ENCODE results near the gene LINGO1.

LINGO1 gene

GRCh38 chr15:77657634-77658238, 25.0 kb upstream of the LINGO1 start:
- no peak for DNase-seq (ENCODE audit: extremely low read depth in 1 of 2, low read depth in 1 of 2)

DNA sequence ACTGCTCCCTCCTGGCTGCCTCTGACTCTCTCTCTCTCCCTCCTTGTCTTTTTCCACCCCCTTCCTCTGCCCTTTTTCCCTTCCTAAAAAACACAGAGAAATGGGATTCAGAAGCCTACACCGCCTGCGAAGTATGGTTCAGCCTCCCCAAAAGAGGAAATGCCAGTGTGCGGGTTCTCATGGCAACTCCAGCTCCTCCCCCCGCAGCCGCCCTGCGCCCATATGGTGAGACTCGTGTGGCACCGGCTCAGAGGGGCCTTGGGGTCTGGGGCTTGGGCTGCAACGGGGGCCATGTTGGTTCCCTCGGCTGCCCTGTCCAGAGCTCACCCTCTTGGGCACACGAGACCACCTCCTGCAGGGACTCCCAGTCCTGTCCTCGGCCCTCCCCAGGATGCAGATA, 23.6 kb upstream of the LINGO1 start:
- no peak for DNase-seq (ENCODE audit: extremely low read depth in 1 of 2, low read depth in 1 of 2)

- DNase-seq (ENCODE audit: extremely low read depth in 1 of 2, low read depth in 1 of 2), result no peak
These were observed 22.3 kb upstream of the LINGO1 start for GRCh38 chr15:77654975-77655374.

DNA sequence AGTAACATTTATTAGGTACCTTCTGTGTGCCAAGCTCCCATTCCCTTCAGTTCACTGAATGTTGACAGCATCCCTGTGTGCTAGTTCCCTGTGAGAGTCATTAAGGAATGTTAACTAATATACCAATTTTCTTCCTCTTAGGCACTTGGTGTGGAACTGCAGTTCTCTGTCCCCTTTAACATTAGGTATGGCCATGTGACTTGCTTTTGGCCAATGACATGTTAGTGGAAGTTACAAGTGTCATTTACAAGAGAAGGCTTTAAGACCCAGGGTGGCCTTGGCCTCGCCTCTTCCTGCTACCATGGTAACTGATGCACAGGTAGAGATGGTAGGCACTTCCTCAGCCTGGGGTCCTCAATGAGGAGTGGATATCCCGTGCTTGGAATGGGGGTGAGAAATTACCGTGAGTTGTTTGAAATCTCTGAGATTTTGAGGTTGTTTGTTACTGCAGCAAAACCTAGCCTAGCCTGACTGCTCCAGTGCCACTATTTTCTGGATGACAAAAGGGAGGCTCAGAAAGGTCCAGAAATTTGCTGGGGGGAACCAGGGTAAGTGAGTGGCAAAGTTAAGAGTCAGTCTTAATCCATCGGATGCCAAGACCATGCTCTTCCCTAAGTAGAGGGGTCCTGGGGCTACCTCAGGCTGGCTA, 21.2 kb upstream of the LINGO1 start:
- DNase-seq (ENCODE audit: extremely low read depth in 1 of 2, low read depth in 1 of 2), result no peak

DNA sequence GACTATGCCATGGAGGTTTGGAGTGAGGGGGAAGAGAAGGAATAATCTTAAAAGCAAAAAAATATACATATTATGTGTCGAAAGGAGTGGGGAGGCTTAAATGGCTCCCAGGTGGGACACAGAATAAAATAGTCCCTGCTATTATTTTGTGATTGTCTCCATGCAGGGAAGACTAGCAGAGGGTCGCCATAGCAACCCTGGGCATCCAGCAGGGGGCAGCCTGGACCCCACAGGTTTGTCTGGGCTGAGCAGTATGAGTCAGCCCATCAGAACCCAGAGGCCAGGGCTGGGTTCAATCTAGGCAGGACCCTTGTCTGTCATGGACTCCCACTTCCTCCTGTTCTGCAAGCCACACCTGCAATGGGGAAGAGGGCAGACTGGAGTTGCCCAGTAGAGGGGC, 17.6 kb upstream of the LINGO1 start:
- peak in 1 of 2 donors; percentile 11 for DNase-seq (ENCODE audit: extremely low read depth in 1 of 2, low read depth in 1 of 2)

DNA sequence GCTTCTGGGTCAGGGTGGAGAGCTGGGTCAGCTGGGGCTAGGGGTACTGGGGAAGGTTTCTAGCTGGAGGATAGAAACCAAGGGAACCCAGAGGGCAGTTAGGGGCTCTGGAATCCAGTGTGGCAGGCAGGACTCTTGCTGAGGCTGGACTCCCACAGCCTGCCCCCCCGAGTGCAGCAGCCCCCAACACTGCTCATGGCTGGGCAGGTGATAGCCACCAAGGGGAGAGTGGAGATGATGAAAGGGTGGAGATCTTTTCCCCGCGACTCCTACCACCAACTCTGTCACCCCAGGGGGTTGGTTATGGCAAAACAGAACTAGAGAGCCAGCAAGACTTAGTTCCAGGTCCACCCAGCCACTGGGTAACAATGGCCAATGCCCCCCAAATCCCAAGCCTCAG, 16.9 kb upstream of the LINGO1 start:
- DNase-seq (ENCODE audit: extremely low read depth in 1 of 2, low read depth in 1 of 2), result no peak

- no peak for DNase-seq (ENCODE audit: extremely low read depth in 1 of 2, low read depth in 1 of 2)
These were observed 16.3 kb upstream of the LINGO1 start for GRCh38 chr15:77649017-77649416.

DNA sequence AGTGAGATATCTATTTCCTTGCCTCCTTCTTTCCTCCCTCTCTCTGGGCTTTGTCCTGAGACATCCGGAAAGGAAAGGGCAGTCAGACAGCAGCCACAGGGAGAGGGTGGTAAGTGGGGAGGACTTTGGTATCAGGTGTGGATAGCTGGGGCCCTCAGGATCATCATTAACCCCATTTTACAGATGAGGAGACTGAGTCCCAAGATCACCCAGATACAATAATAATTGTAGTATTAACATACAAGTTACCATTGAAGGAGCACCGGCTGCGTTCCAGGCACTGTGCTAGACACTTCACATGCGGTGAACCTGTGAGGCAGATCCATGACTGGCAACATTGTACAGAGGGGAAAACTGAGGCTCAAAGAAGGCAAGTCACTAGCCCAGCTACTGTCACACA, 15.2 kb upstream of the LINGO1 start:
- no peak for DNase-seq (ENCODE audit: extremely low read depth in 1 of 2, low read depth in 1 of 2)

GRCh38 chr15:77646104-77646694, 13.5 kb upstream of the LINGO1 start:
- DNase-seq (ENCODE audit: extremely low read depth in 1 of 2, low read depth in 1 of 2), result no peak

DNA sequence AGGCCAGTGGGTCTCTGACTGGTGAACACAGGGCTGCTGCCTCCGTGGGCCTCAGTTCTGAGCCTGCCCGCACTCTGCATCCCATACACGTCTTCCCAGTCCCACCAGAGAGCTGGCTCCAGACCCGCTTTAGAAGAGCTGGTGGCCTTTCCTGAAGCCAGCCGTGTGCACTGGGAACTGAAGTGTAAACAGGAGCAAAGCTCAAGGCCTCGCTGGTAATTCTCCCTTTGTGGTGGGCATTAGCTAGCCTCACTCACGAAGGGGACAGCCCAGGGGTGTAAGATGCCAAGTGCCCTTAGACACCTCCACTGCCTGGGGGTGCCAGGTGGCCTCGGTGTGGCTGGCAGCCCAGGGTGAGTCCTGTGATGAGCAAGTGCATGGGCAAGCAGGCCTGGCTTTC, 12.9 kb upstream of the LINGO1 start:
- DNase-seq (ENCODE audit: extremely low read depth in 1 of 2, low read depth in 1 of 2), result no peak

DNA sequence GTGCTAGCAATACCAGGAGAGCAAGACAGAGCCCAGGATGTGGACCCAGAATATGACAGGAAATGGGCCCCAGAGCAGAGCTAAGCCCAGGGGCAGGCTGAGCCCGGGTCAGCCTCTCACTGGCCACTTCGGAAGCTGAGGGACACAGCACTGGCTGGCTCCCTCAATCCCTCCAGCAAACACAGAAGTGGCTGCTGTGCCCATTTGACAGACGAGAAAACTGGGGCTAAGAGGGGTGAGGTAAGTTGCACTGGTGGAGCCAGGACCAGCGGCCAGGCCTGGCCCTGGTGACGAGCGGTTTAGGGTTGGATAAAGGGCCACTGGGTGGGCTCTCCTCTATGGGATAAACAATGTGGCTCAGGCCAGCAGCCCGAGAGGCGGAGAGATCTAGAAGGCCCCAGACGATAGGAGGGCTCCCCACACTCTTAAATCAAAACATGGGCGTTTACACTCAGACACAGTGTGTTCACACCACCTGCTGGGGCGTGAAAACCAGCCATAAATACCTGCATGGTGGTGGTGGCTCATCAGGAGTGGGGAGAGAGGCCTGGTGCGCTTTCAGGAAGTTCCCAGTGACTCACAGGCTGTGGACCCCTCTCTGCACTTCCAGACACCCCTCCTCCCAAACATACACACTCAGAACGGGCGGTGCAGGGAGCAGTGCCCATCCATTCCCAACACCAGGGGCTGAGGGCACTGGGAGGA, 12.0 kb upstream of the LINGO1 start:
- no peak for DNase-seq (ENCODE audit: extremely low read depth in 1 of 2, low read depth in 1 of 2)

DNA sequence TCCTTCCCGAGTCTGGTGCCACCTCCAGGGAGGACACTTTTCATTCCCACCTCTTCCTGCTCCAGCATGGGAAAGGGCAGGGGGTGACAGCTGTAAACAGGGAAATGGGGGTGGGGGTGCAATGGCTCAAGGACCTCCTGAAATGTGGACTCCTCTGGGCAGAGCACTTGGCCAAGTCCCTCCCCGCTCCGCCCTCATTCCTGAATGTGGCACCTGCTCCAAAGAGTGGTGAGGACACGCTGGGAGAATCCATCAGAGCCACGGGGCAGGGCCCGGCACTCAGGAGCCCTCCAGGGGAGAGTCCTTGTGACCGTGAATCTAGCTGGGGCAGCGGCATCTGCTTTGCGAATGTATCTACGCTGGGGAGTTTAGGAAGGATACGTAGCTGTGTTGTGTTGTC, 11.1 kb upstream of the LINGO1 start:
- DNase-seq (ENCODE audit: extremely low read depth in 1 of 2, low read depth in 1 of 2), result no peak

GRCh38 chr15:77642793-77643430, 10.2 kb upstream of the LINGO1 start:
- no peak for DNase-seq (ENCODE audit: extremely low read depth in 1 of 2, low read depth in 1 of 2)

- DNase-seq (ENCODE audit: extremely low read depth in 1 of 2, low read depth in 1 of 2), result no peak
These were observed 9.3 kb upstream of the LINGO1 start for GRCh38 chr15:77641999-77642398.

- no peak for DNase-seq (ENCODE audit: extremely low read depth in 1 of 2, low read depth in 1 of 2)
These were observed 7.9 kb upstream of the LINGO1 start for GRCh38 chr15:77640615-77641014.

- DNase-seq (ENCODE audit: extremely low read depth in 1 of 2, low read depth in 1 of 2), result no peak
These were observed 6.7 kb upstream of the LINGO1 start for GRCh38 chr15:77639431-77639830.

- no peak for DNase-seq (ENCODE audit: extremely low read depth in 1 of 2, low read depth in 1 of 2)
These were observed 5.4 kb upstream of the LINGO1 start for GRCh38 chr15:77637851-77638692.

DNA sequence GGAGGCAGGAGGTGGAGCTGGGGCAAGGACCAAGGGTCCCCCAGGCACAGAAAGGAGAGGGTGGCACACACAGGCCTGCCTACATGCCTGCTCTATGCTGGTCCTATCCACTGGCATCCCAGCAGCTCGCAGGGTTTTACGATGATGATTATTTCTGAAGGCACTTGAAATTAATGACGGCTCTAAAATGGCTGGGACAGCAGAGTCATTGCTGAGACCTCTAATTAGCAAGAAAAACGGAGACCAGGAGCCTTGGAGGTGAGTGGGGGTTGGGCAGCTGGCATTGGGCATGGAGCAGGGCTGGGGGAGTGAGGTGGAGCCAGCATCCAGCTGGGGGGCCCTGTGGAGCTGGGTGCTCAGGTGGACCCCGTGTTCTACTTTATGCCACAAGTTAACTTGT, 3.5 kb upstream of the LINGO1 start:
- no peak for DNase-seq (ENCODE audit: extremely low read depth in 1 of 2, low read depth in 1 of 2)

DNA sequence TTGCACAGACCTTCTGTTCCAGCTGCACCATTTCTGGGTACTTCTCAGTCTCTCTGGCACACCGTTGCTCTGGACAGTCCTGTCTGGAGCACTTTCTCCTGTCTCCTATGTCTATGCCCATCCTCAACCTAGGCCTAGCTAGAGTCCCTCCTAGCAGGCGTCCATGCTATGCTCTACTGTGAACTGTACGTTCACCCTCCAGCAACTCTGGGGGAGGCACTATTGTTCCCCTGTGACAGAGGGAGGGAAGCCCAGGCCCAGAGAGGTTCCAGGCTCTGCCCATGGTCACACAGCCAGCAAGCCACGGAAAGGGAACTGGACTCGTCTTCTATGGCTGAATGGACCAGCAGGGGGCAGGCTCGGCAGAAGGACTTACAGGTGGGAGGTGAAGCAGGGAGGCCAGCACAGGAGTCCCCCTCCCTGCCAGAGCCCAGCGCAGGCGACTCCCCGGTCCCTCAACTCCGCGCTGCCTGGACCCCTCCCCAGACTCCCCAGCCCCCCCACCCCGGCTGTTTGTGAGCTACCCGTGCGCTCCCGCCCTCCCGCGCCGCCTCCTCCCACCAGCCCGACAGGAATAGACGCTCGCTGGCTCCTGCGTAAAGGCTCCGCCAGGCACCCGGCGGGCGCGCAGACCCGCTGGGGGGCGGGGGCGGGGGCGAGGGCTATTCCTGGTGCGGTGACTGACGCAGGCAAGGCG, 1.7 kb upstream of the LINGO1 start:
- peak; percentile 34 to 56 for DNase-seq (ENCODE audit: extremely low read depth in 1 of 2, low read depth in 1 of 2)

GRCh38 chr15:77633913-77634265, 1.2 kb upstream of the LINGO1 start:
- no peak for DNase-seq (ENCODE audit: extremely low read depth in 1 of 2, low read depth in 1 of 2)

All from stimulated activated CD8-positive, alpha-beta memory T cell treated with anti-CD3 and anti-CD28 coated beads, Interleukin-7, amount 100 ng/mL, for 48 hours (primary cell).